ENCODE results near the gene KLK4.
"Not testable (repeated sequence)": the region's sequence is repeated elsewhere in the genome, so short reads cannot be mapped to it uniquely, and the experiment has no call there.

KLK4 gene

DNA sequence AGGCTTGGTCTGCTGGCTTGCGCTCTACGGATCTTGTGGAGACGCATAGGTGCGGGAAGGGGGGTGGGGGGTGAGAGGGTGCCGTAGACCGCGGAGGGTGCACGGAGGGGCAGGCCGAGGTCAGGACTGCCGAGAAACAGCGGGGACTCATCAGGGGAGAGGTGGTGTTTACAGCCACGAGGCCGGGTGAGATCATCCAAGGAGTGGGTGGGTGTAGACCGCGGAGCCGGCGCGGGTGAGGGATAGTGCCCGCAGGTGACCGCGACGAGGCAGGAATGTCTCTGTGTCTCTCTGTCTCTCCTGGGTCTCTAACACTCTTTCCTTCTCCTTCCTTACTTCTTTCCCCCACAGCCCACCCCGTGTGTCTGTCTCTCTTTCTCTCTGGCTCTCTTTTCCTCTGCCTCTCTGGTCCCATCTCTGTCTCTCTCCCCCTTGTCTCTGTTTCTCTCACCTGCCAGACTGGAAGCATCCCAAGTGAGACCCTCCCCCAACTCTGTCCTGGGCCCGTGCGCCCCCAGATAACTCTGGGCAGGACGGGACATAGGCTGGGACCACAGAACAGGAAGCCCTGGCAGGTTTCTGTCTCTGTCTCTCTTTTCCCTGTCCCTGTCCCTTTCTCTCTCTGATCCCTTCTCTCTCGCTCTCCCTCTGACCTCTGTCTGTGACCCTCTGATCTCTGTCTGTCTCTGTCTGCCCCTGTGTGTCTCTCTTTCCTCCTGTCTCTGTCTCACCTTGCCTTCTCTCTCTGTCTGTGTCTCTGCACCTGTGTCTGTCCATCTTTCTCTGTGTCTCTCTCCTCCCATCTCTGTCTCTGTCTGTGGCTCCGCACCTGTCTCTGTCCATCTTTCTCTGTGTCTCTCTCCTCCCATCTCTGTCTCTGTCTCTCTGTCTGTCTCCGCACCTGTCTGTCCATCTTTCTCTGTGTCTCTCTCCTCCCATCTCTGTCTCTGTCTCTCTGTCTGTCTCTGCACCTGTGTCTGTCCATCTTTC lies 1.8 kb upstream of the KLK4 start:
- DNase-seq (ENCODE audit: low spot score): no peak

DNA sequence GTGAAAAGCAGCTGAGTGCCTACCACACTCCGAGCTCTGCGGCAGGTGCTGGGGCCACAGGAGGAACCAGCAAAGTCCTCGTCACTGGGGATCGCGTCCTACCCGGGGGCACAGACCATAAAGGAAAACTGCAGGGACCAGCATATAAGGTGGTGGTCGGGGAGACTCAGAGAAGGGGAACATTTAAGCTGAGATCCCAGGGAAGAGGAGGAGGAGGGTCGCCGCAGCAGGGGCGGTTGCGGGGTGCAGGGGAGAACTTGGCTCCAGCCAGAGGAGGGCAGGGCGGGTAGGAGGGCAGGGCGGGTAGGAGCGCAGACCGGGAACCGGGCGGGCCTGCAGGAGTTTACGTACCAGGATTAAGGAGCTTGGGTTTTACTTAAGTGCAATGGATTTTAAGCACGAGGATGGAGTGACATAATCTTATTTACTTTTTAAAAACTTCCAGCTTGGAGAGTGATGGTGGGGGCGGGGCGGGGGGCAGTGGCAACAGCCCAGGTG lies 956 bp upstream of the KLK4 start:
- no peak for DNase-seq (ENCODE audit: low spot score)

- no peak for DNase-seq (ENCODE audit: low spot score)
Measured at GRCh38 chr19:50910722-50911121, 473 bp downstream of the KLK4 start.

DNA sequence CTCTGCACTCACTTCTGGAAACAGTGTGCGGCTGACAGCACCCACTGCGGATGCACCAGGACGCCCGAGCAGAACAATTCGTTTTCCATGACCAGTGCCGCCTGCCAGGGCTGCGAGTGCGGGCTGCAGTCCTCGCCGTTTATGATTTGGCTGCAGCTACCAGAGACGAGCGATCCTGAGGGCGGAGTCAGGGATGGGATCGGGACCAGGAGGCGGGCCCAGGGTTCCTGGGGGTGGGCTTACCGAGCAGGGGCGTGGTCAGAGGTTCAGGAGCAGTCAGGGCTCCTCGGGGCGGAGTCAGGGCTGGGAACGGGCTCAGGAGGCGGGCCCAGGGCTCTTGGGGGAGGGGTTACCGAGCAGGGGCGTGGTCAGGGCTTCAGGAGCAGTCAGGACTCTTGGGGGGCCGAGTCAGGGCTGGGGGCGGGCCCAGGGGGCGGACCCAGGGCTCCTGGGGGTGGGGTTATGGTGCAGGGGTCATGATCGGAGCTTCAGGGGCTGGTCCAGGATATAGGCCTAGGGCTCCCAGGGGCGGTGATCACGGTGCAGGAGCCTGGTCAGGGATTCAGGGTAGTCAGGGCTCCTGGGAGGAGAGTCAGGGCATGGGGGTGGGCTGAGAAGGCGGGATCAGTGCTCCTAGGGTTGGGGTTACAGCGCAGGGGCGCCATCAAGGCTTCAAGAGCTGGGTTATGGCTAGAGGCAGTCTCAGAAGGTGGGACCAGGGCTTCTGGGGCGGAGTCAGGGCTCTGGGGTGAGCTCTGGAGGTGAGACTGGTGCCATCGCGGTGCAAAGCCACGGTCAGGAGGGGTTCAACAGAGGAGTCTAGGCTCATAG lies 1.7 kb downstream of the KLK4 start:
- peak; percentile 99 for DNase-seq (ENCODE audit: low spot score)

DNA sequence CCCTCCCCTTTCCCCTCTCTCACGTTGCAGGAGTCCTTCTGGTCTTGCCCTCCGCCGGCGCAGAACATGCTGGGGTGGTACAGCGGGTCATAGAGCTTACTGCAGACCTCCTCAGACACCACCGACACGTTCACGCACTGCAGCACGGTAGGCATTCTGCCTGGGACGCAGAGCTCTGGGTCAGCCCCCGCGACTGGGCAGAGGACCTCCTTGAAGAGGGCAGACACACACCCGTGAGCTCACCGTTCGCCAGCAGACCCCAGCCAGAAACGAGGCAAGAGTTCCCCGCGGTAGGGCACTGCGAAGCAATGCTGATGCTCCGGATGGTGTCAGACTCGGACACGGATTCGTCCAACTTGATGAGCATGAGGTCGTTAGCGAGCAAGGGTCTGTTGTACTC lies 2.9 kb downstream of the KLK4 start:
- no peak for DNase-seq (ENCODE audit: low spot score)

- DNase-seq (ENCODE audit: low spot score): peak; percentile 67
Measured at GRCh38 chr19:50906217-50906616, 5.0 kb downstream of the KLK4 start.

GRCh38 chr19:50902640-50903039 lies 8.6 kb downstream of the KLK4 start:
- no peak for DNase-seq (ENCODE audit: low spot score)

- DNase-seq (ENCODE audit: low spot score): no peak
Measured at GRCh38 chr19:50899569-50899968, 11.6 kb downstream of the KLK4 start.

GRCh38 chr19:50898018-50898417 lies 13.2 kb downstream of the KLK4 start:
- no peak for DNase-seq (ENCODE audit: low spot score)

DNA sequence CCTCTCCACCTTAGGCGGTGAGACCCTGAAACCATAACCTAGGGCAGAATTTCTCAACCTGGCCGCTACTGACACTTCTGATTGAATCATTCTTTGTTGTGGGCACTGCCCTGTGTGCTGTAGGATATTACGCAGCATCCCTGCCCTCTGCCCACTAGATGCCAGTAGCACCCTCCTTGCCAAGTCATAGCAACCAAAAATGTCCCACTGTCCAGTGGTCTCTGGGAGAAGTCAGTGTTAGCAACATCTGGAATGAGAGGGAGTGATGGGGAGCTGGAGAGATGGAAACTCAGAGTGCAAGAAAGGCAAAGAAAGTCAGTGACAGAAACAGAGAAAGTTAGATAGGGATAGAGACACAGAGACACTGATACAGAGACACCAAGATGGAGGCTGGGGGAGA lies 13.6 kb downstream of the KLK4 start:
- DNase-seq (ENCODE audit: low spot score): no peak

GRCh38 chr19:50897191-50897607 lies 14.0 kb downstream of the KLK4 start:
- DNase-seq (ENCODE audit: low spot score): no peak

DNA sequence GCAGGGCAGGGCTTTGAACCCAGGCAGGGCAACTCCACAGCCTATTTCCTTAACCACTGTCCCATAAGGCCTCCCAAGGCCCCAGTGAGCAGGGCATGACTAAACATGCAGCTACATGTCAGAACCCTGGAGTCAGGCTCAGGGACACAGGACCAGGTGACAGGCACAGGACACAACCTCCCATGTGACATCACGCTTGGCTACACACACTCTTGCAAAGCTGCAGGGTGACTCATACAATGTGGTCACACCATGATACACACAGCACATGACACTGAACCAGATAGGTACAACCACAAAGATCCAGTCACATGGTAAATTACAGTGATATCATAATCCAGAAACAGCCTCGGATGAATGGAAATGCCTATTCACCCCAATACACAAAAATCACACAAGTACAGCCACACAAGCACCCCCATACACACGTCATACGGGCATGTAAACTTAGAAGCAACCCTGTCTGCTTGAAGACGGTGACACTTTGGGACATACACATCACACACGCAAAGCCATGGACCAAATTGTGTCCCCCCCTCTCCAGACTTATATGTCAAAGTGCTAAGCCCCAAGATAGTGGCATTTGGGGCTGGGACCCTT lies 14.5 kb downstream of the KLK4 start:
- DNase-seq (ENCODE audit: low spot score): no peak

DNA sequence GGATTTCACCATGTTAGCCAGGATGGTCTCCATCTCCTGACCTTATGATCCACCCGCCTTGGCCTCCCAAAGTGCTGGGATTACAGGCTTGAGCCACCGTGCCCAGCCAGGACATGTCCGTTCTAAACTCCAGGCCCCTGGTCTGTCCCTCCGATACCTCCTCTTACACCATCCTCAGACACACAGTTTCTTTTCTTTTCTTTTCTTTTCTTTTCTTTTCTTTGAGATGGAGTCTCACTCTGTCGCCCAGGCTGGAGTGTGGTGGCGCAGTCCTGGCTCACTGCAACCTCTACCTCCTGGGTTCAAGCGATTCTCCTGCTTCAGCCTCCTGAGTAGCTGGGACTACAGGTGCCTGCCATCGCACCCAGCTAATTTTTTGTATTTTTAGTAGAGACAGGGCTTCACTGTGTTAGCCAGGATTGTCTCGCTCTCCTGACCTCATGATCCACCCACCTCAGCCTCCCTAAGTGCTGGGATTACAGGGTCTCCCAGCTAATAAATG lies 15.1 kb downstream of the KLK4 start:
- DNase-seq (ENCODE audit: low spot score): not testable (repeated sequence)

DNA sequence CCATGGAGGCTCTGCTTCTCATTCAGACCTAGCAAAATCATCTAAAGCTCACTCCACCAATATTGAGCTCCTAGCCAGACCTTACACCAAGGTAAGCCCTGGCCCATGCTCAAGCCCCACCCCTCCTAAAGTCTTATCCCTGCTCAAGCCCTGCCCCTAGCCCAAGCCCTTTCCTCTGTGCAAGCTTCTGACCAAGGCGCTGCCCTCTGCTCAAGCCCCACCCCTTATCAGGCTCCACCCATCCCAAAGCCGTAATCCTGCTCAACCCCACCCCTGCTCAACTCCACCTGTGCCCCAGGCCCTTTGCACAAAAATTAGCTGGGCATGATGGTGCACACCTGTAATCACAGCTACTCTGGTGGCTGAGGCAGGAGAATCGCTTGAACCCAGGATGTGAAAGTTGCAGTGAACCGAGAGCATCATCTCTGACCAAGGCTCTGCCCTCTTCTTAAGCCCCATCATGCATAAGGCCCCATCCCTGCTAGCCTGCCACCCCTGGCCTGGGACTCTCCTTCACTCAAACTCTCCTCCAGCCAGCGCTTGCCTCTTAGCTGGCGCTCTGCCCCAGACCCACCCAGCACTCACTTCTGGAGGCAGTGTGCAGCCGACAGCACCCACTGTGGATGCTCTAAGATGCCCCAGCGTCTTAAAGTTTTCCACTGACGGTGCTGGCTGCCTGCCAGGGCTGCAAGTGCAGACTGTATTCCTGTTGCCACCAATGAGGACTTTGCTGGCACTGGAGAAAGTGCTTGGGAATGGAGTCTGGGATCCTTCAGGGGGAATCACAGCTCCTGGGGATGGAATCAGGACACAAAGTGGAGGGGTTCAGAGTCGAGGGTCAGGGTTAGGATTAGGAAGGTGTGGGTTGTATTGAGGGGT lies 16.5 kb downstream of the KLK4 start:
- no peak for DNase-seq (ENCODE audit: low spot score)

DNA sequence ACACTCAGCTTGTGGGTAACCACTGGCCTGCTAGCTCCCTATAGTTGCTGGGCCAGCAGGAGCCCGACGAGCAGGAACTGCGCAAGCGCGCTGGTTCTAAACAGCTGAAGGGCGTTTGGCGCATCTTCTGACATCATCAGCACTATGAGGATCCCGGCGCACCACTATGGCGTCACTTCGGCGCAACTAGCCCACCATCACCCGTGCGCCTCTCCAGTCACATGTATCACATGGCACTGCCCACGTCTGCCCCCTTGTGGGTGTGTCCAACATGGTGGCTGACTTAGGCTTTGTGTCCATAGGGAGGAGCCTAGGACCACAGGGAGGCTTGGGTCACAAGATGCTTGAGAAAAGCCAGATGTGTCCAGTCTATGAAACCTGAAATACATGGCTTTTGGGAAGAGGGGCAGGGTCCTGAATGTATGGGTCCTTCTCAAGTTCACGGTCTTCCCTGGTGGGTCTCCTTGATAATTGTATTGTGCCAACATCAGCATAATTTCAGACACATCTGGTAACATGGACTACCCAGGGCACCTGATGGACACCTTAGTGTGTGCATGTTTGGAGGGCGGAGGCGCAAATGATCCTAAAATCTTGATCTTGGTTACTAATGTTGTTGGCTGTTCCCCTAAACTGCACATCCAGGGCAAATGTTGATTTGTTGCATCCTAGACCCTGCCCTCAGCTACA lies 18.0 kb downstream of the KLK4 start:
- DNase-seq (ENCODE audit: low spot score): no peak

DNA sequence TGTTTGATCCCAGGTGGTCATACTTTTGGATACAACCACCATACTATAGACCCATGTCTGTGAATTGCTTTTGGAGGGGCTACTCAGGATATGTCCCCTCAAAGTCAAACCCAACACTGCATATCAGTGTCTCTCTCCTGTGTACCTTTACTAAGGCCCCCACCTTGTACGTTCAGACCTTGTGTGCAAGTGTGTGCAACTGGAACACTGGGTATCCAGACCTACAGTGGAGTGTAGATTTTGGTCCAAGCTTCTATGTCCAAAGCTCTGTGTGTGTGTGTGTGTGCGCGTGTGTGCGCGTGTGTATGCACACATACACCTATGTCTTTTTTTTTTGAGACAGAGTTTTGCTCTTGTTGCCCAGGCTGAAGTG lies 20.0 kb downstream of the KLK4 start:
- no peak for DNase-seq (ENCODE audit: low spot score)

DNA sequence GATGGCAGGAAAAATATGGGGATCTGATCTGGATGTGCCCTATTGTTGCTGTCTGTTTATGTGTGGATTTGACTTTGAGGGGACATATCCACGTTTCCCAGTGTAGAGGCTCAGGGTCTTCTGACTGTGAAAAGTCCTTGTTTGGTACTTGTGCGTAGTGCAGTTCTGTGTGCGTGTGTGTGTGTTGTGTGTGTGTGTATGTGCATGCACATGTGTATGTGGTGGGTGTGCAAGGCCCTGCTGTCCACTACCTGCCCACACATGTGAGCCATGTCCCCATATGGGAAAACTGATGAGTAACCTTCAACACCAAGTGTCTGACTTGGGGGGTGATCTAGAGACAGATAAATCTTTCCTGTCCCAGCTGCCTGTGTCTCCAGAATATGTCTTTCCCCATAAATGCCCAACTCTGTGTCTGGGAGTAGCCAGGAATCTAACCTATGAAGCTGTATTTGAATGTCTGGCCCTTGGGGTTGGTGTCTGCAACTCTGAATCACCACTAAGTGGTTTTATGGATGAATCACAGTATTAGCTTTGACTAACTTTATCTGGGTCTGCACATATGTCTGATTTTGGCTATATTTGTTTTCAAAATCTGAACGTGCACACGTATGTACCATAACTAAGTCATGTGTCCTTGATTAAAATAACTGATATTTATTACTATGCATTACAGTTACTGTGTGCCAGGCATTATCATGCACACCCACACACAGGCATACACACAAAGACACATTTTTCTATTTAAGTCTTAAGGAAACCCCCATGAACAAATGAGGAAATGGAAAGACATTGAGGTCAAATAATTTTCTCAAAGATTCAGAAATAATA lies 20.6 kb downstream of the KLK4 start:
- DNase-seq (ENCODE audit: low spot score): no peak

DNA sequence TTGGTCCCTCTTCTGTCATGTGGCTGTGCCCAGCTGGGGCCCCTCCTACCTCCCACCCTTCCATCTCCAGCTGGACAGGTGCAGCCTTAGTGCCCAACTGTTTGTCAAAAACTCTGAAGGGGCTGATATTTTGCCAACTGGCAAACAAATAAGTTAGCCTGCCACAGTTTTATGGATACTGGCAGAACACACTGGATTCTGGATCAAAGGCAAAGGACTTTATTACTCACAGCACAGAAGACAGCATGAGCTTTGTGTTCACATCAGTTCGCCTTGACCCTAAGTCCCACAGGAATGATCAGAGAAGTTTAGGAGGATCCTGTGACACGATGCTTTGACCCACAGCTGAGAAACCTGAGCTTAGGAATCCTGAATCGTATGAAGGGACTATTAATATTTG lies 21.6 kb downstream of the KLK4 start:
- DNase-seq (ENCODE audit: low spot score): no peak

DNA sequence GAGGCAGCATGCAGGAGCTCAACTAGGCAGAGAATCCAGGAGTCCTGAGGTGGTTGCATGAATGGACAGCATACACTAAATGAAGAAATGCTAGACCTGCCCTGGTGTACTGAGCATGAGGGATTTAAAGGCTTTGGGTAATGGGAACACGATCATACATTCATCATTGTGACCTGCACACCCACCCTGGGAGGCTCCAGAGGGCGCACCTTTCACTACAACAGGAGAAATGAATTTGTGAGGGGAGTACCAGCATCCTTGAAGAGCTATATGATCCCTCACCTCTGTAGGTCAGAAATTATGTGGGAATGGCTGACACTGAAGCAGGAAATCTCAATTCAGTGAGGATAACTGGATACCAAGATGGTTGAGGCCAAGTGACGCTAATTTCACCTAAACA lies 29.0 kb downstream of the KLK4 start:
- no peak for DNase-seq (ENCODE audit: low spot score)

- DNase-seq (ENCODE audit: low spot score): no peak
Measured at GRCh38 chr19:50880241-50880640, 31.0 kb downstream of the KLK4 start.
